ENCODE results near the gene SLC36A3.

SLC36A3 gene

DNA sequence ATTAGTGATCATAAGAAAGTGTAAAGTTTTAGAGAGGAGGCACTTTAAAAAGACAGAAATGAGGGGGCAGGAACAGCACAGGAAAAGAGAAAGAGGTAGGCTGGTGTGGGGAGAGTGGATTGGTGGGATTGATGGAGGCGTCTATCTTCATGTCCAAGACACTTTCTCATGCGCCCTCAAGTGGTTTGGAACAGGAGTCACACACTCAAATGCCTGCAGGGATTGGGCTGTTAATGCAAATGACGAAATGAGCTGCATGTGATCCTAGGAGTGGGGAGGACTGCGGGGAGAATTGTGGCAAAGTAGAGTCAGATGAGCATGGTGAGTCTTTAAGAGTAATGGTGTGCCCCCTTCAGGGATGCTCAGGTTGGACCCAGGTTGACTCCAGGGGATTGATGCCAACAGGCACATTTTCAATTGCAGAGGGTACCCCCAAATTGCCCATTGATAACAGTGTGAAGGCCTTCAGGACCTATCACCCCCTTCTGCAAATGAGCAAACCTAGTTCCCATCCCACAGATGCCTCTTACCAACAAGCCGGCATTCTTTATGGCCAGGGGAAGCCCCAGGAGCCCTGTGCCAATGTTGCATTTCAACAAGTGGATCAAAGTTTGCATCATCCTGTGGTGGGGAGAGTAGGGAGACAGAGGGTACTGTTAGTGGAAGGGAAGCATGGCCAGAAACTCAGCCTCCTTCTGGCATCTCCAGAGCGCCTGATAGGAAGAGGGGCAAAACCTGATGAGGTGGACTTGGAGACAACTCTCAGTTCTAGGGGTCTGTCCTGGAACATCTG is 5.3 kb downstream of the SLC36A3 start:
- peak; percentile 76 for DNase-seq

GRCh38 chr5:151296974-151297373 is 6.6 kb downstream of the SLC36A3 start:
- no peak for DNase-seq

GRCh38 chr5:151296478-151296830 is 7.1 kb downstream of the SLC36A3 start:
- DNase-seq: no peak

DNA sequence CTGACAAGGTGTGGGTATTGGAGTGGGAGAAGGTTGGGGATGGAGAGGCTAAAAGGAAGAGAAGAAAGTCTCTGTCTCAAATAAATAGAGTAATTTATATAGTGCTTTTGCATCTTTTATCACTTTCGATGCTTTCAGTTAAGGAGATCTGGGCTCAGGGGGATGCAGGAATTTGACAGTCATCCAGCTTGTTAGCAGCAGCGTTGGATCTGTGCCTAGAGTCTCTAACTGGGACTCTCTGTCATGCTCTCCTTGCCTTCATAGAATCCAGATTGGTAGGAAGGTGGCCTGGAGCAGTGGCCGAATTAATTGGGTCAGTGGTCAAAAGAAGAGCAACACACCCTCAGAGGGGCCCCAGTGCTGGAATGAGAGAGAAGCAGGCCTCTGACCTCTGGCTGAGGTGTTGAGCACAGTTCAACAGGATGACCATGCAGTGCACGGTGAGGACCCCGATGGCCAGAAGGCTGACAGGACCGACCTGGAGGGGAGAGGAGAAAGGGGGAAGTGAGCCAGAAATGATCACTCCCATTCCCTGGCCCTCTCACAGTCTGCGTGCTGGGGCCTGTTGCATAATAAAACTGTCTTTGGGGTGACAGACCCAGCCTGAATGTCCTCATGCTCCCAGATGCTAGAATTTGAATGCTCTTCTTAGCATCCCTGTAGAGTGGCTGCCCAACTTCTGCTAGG is 7.6 kb downstream of the SLC36A3 start:
- peak; percentile 85 for DNase-seq

DNA sequence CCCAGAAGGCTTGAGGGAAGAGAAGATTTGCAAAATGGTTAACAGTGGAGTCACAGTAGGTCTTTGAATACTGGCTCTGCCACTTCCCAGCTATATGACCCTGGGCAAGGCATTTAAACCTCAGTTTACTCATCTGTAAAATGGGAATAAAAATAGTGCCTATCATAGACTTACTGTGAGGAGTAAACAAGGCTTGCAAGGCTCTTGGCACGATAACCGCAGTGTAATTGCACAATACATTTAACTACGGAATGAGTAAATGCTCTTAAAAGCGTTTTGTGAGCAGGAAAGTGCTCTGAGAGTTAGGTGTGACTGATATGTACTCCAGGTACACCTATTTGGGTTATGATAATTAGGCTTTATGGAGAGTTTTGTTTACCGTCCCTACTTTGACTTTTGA is 8.4 kb downstream of the SLC36A3 start:
- DNase-seq: peak; percentile 68

GRCh38 chr5:151293624-151294023 is 9.9 kb downstream of the SLC36A3 start:
- DNase-seq: no peak

DNA sequence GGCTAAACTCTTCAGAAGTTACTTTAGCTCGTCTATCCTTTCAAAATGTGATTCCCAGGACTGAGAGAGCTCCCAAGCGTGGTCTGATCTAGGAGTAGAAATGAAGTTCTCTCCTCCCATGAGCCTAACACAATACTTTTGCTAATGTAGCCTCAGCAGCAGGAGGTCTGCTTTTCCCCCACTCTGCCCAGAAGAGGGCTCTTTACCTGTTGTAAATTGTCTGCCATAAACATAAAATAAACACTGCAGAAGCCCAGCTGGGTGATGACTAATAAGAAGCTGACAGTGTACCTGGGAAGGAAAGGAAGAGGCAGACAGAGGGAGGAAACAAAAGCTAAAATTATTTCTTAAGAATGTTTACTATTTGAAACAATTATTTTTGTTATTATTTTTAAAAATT is 15.4 kb downstream of the SLC36A3 start:
- no peak for DNase-seq

DNA sequence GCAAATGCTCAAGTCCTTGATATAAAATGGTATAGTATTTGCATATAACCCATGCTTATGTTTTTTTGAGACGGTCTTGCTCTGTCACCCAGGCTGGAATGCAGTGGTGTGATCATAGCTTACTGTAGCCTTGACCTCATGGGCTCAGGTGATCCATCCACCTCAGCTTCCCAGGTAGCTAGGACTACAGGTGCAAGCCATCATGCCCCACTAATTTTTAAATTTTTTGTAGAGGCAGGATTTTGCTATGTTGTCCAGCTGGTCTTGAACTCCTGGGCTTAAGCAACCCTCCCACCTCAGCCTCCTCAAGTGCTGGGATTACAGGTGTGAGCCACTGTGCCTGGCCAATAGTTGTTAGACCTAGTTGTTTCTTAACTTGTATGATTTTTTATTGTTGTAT is 17.3 kb downstream of the SLC36A3 start:
- no peak for DNase-seq

DNA sequence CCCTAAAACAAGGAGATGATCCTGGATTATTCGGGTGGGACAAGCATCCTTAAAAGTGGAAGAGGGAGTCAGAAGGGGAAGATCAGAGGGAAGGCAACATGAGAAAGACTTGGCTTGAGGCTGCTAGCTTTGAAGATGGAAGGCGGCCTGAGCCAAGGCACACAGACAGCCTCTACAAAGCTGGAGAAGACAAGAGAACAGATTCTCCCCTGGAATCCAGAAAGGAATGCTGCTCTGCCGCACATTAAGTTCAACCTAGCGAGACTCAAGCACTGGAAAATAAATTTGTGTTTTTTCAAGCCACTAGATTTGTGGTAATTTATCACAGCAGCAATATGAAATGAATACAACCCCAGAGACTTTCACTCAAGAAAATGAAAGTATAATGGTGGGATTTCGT is 17.9 kb downstream of the SLC36A3 start:
- no peak for DNase-seq

DNA sequence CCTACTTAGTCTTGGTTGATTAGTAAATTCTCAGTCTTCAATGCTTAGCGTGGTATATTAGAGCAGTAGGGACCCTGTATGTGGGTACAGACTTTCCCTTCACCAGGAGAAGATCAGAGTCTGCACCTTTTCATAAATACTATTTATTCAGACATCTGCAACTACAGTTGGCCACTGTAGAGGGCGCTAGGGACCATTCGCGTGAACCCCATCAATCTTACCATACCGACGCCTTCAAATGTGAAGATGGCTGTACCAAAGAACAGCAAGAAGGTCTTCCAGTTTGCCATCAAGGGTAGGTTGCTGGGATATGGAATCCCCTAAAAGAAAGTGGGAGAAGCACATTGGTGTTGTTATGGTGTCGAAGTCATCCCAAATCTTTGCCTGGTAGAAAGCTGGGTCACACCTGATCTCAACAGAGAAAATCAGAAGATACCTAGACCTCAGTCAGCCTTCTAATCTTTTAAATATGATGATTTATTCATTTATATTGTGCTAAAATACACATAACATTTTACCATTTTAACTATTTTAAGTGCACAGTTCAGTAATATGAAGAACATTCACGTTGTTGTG is 19.1 kb downstream of the SLC36A3 start:
- DNase-seq: no peak

GRCh38 chr5:151283120-151283825 is 20.3 kb downstream of the SLC36A3 start:
- DNase-seq: no peak

DNA sequence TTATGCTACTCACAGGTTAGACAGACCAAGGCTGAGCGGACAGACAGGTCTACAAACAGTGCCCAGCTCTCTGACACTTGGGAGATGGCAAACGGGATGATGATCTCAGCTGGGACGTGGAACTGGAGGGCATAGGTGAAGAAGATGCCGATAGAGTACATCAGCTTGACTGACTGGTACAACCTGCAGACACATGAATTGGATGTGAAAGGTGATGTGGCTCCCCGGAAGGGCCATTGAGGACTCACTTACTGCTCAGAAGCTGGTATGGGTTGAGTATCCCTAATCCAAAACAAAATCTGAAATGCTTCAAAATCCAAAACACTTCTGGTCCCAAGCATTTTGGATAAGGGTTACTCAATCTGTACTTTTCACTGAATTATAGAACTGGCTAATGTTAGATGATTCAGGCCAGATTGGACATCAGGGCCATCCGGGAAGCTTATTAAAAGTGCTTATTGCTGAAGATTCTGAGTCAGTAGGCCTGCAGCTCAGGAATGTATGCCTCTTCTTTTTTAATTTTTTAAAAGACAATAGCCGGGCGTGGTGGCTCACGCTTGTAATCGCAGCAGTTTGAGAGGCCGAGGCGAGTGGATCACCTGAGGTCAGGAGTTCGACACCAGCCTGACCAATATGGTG is 22.4 kb downstream of the SLC36A3 start:
- DNase-seq: no peak

DNA sequence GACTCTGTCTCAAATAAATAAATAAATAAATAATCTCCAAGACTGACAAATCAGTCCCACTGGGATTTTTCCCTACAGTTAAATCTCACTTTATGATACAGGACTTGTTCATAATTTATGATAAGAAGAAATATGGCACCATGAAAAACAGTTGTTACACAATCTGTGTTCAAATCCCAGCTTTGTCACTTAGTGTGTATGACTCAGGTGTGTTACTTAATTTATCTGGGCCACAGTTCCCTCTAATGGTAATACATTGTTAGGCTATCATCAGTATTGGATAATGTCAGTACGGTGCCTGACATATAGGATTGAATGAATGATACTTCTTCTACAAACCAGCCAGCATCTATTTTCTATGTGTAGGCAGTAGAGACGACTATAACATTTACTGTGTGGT is 23.1 kb downstream of the SLC36A3 start:
- DNase-seq: no peak

DNA sequence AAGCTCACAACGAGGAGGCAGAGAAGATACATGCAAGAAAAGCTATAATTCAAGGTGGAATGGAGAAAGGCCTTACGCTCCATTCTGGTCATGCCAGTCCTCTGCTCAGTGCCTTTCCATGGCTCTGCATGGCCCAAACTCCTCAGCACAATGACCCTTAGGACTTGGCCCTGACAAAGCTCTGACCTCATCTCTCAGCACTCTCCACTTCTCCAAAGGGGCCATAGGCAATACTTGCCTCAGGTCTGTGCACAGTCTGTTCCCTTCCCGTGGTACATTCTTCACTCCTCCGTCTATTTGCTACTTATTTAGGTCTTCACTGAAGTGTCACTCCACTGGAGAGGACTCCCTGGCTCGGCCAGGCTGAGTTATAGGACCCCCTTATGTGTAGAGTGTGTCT is 24.7 kb downstream of the SLC36A3 start:
- DNase-seq: no peak

DNA sequence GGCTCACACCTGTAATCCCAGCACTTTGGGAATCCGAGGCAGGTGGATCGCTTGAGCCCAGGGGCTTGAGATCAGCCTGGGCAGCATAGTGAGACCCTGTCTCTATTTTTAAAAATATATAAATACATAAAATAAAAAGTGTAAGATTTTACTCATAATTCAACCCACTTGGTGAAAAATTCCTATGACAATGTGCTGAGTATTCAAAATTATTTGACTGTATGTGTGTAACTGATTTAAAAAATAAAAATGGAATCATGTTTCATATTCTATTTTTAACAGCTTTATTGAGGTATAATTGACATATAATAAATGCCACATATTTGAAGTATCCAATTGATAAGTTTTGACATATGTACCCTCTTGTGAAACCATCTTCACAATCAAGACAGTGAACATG is 27.8 kb downstream of the SLC36A3 start:
- DNase-seq: no peak

- DNase-seq: no peak
These were observed 28.9 kb downstream of the SLC36A3 start for GRCh38 chr5:151274666-151275065.

GRCh38 chr5:151271336-151271735 is 32.2 kb downstream of the SLC36A3 start:
- peak; percentile 41 for DNase-seq

DNA sequence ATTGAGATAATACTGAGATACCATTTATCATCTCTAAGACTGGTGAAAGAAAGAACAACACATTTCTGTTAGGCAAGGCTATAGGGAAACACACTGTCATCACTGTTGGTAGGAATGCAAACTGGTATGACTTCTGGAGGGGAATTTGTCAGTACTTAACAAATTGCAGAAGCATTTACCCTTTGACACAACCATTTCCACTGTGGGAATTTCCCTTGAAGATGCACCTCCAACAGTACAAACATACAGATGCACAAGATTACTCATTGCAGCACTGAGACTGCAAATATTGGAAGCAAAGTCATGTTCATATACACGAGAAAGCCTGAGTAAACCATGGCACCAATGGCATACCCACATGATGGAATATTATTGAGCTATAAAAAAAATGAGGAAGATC is 33.0 kb downstream of the SLC36A3 start:
- no peak for DNase-seq

- DNase-seq: no peak
These were observed 35.9 kb downstream of the SLC36A3 start for GRCh38 chr5:151267491-151268260.

DNA sequence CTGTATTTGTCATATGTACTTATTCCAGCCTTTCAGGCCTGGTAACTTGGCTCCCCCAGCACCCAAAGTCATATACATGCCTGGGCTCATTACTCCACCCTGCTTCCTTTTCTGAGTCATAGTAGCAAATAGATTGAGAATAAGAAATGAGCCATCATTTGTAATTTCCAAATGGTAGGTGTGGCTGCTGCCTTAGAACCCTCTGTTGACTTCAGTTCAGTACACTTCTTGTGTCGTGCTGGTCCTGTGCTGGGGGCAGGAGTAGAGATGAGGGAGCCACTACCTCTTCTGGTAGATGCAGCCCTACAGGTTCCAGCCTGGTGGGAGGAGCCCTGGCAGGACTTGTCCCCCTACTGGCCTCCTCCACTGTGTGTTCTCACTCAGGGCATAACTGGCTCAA is 39.5 kb downstream of the SLC36A3 start:
- peak; percentile 19 for DNase-seq

DNA sequence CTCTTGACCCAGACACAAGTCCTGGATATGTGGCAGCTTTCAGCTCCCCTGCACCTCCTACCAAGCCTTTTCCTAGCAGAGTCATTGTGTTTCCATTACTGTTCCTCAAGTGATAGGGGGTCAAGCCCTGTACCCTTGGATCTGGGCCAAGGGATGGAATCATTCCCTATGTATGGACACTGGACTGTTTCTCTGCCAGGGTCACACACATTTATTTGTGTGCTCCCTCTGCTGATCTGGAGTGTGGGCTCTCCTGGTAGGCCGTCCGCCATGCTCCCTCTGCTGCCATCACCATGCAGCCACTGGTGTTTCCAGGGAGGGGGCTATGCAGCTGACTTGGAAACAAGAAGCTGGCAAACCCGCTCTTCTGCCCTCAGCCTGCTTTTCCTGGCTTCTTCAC is 41.0 kb downstream of the SLC36A3 start:
- no peak for DNase-seq

DNA sequence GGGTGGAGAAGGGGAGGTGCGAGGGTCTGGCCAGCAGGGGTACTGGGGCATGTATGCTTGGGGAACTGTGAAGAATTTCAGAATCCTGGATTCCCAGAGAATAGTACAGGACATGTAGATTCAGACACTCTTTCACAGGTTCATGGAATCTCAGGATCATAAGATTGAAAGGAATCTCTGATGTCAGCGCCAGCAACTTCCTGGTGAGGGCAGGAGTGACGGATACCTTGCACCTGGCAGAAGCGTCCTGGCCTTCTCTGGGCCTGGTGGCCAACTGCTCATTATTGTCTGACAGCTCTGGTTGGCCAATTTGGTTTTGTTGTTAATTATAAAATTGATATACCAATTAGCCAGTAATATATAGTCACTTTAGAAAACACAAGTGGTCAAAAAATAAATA is 43.6 kb downstream of the SLC36A3 start:
- DNase-seq: no peak

All from MV-4-11 (cell line).